KMS-11 (cell line): ENCODE data around the gene CAMTA1.

ENCODE experiments used
- H2AFZ ChIP-seq: fragments of 200-600 bp; sonication (generic); 2 replicates; pipeline ENCODE4 v1.6.1; 2016; ENCODE audit warnings: antibody characterized with exemption, mixed run types, low read depth
- H3K27ac ChIP-seq: fragments of 200-600 bp; sonication (generic); 2 replicates; pipeline ENCODE4 v1.6.1; 2016; ENCODE audit warnings: mild to moderate bottlenecking, mixed run types
- H3K27me3 ChIP-seq: fragments of 200-600 bp; sonication (generic); 2 replicates; pipeline ENCODE4 v1.6.1; 2017; ENCODE audit warnings: mild to moderate bottlenecking, low read depth, mixed run types, moderate library complexity; ENCODE audit not compliant: insufficient read depth
- H3K36me3 ChIP-seq: fragments of 200-600 bp; sonication (generic); 2 replicates; pipeline ENCODE4 v1.6.1; 2017; ENCODE audit warnings: mild to moderate bottlenecking, mixed run types; ENCODE audit not compliant: insufficient read depth
- H3K4me1 ChIP-seq: fragments of 200-600 bp; sonication (generic); 2 replicates; pipeline ENCODE4 v1.6.1; 2016; ENCODE audit warnings: mild to moderate bottlenecking, low read depth, mixed run types; ENCODE audit not compliant: poor library complexity, severe bottlenecking
- H3K4me2 ChIP-seq: fragments of 200-600 bp; sonication (generic); 2 replicates; pipeline ENCODE4 v1.7.0; 2016; ENCODE audit warnings: mild to moderate bottlenecking, mixed run types
- H3K4me3 ChIP-seq: fragments of 200-600 bp; sonication (generic); IDR thresholded peaks from 2 replicates; pipeline ENCODE4 v1.6.1; 2017; ENCODE audit warnings: low read depth, low read length, mixed read lengths; ENCODE audit not compliant: insufficient read depth
- H3K79me2 ChIP-seq: fragments of 200-600 bp; sonication (generic); 2 replicates; pipeline ENCODE4 v1.6.1; 2016; ENCODE audit warnings: low read depth, mixed run types; ENCODE audit not compliant: insufficient read depth
- H3K9ac ChIP-seq: fragments of 200-600 bp; sonication (generic); 2 replicates; pipeline ENCODE4 v1.6.1; 2016; ENCODE audit warnings: mild to moderate bottlenecking, mixed run types
- H4K20me1 ChIP-seq: fragments of 200-600 bp; sonication (generic); 2 replicates; pipeline ENCODE4 v1.6.1; 2016; ENCODE audit warnings: mild to moderate bottlenecking, mixed run types; ENCODE audit not compliant: insufficient read depth
- CTCF ChIP-seq: fragments of 200-600 bp; sonication (generic); conservative IDR thresholded peaks from 2 replicates; pipeline ENCODE4 v1.6.1; 2017; ENCODE audit warnings: low read depth, mild to moderate bottlenecking, antibody characterized with exemption, low read length, moderate library complexity, mixed read lengths

Gene CAMTA1

GRCh38 chr1:7298145-7298544, 512.9 kb downstream of the CAMTA1 start:
- no peak for TF ChIP-seq CTCF
- Histone ChIP-seq H3K9ac (no peak overlapping the region), H3K79me2 (no peaks in the 10 kb centered on the region), H3K27me3 (peaks cover 10% of the 10 kb centered on the region; the same call in 1 of the 2 replicates), H3K36me3 (no peaks in the 10 kb centered on the region), H3K4me2 (no peak overlapping the region), H3K27ac (no peak overlapping the region), H3K4me3 (no peak overlapping the region), H2AFZ (no peak overlapping the region), H3K4me1 (no peaks in the 10 kb centered on the region), H4K20me1 (no peaks in the 10 kb centered on the region)

- no peaks in the 10 kb centered on the region for H3K4me1 ChIP-seq
- H3K79me2 ChIP-seq, result no peaks in the 10 kb centered on the region
- H3K4me3 ChIP-seq, result no peak overlapping the region
- H3K4me2 ChIP-seq, result no peak overlapping the region
- H3K36me3 ChIP-seq, result no peaks in the 10 kb centered on the region
- H4K20me1 ChIP-seq, result no peaks in the 10 kb centered on the region
- peaks cover 7% of the 10 kb centered on the region; the same call in 1 of the 2 replicates for H3K27me3 ChIP-seq
- no peak overlapping the region for H3K27ac ChIP-seq
- TF ChIP-seq CTCF, result no peak
- H3K9ac ChIP-seq, result no peak overlapping the region
- no peak overlapping the region for H2AFZ ChIP-seq
Observed at GRCh38 chr1:7298749-7299151, 513.5 kb downstream of the CAMTA1 start.

GRCh38 chr1:7299329-7299799, 514.1 kb downstream of the CAMTA1 start:
- H2AFZ ChIP-seq, result no peak overlapping the region
- H3K4me2 ChIP-seq, result no peak overlapping the region

GRCh38 chr1:7299994-7300393, 514.7 kb downstream of the CAMTA1 start:
- no peak for TF ChIP-seq CTCF
- Histone ChIP-seq H3K4me1 (no peaks in the 10 kb centered on the region), H3K27me3 (peaks cover 5% of the 10 kb centered on the region; the same call in 1 of the 2 replicates), H3K36me3 (no peaks in the 10 kb centered on the region), H3K9ac (no peak overlapping the region), H2AFZ (no peak overlapping the region), H3K4me2 (no peak overlapping the region), H3K79me2 (no peaks in the 10 kb centered on the region), H3K27ac (no peak overlapping the region), H3K4me3 (no peak overlapping the region), H4K20me1 (no peaks in the 10 kb centered on the region)

More at GRCh38 chr1:7299329-7299799, 514.1 kb downstream of the CAMTA1 start:
- H3K4me1 ChIP-seq, result no peaks in the 10 kb centered on the region
- H3K36me3 ChIP-seq, result no peaks in the 10 kb centered on the region
- H3K79me2 ChIP-seq, result no peaks in the 10 kb centered on the region
- no peak overlapping the region for H3K27ac ChIP-seq
- no peak overlapping the region for H3K9ac ChIP-seq
- TF ChIP-seq CTCF, result no peak
- H4K20me1 ChIP-seq, result no peaks in the 10 kb centered on the region
- peaks cover 5% of the 10 kb centered on the region; the same call in 1 of the 2 replicates for H3K27me3 ChIP-seq
- no peak overlapping the region for H3K4me3 ChIP-seq
